Stomach smooth muscle (tissue), 2 donors: ENCODE measurements around the gene CDCA4.

Source experiments
- H3K27ac ChIP-seq: one replicate; pipeline ENCODE4 v1.7.0; 2013; ENCODE audit warnings: mild to moderate bottlenecking, low read length, inconsistent platforms
- H3K27me3 ChIP-seq, 2 donors: one replicate each; pipeline ENCODE4 v1.7.0; 2013; ENCODE audit warnings: low read length in 2 of 2; ENCODE audit not compliant: insufficient read depth in 2 of 2, control insufficient read depth in 1 of 2
- H3K36me3 ChIP-seq, 2 donors: one replicate each; pipeline ENCODE4 v1.7.0; 2013; ENCODE audit warnings: low read length in 2 of 2; ENCODE audit not compliant: control insufficient read depth in 2 of 2, insufficient read depth in 2 of 2
- H3K4me1 ChIP-seq: one replicate; pipeline ENCODE4 v1.7.0; 2013; ENCODE audit warnings: low read length; ENCODE audit not compliant: control insufficient read depth, insufficient read depth
- H3K4me3 ChIP-seq, 2 donors: one replicate each; pipeline ENCODE4 v1.7.0; 2013; ENCODE audit warnings: low read length in 2 of 2
- H3K9ac ChIP-seq, 2 donors: one replicate each; pipeline ENCODE4 v1.7.0; 2013; ENCODE audit warnings: low read length in 2 of 2, mild to moderate bottlenecking in 1 of 2
- H3K9me3 ChIP-seq, 2 donors: one replicate each; pipeline ENCODE4 v1.7.0; 2013; ENCODE audit warnings: low read length in 2 of 2; ENCODE audit not compliant: control insufficient read depth in 2 of 2
- donor health status: healthy.
- donor health status: Pancreatic carcinoma.

The CDCA4 gene

DNA sequence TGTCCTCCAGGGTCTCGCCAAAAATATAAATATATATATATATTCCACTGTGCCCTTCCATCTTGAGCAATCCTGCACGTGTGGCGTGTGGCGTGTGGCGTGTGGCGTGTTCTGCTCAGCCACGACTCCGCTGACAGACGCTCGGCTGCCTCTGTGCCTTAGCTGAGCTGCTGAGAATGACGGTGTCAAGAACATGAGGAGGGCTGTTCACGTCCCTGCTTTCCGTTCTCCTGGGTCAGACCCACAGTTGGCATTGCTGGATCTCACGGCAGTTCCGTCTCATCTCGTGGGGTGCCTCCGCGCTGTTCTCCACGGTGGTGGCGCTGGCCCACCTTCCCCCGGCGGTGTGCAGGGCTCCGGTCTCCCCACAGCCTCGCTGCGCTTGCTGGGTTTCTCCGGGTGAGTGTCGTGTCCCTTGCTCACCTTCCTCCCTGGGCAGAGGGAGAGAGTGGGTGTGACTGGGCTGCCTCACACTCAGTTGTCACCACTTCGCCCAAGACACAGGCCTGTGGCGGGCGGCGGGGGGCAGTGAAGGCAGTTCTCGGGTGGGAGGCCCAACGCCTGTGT is 34.9 kb upstream of the CDCA4 start:
- no peaks in the 10 kb centered on the region for H3K9me3 ChIP-seq
- H3K36me3 ChIP-seq: no peaks in the 10 kb centered on the region
- peaks cover 11% of the 10 kb centered on the region for H3K4me1 ChIP-seq
- no peak overlapping the region for H3K4me3 ChIP-seq
- H3K27ac ChIP-seq: no peak overlapping the region
- no peaks in the 10 kb centered on the region for H3K27me3 ChIP-seq
- no peak overlapping the region for H3K9ac ChIP-seq

DNA sequence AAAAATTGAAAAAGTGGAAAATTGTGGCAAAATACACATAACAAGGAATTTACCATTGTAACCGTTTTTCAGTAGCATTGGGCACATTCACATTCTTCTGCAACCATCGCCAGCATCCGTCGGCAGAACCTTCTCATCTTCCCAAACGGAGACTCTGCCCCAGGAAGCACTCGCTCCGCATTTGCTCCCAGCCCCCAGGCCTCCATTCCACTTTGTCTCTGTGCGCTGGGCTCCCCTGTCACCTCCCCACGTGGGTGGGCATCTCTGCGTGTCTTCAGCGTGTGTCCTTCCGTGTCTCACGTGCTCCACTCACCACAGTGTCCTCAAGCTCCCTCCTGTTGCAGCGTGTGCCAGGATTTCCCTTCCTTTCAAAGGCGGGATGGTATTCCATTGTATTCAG is 34.5 kb upstream of the CDCA4 start:
- H3K36me3 ChIP-seq: no peaks in the 10 kb centered on the region
- no peak overlapping the region for H3K9ac ChIP-seq
- no peak overlapping the region for H3K4me3 ChIP-seq
- H3K27ac ChIP-seq: no peak overlapping the region
- peaks cover 7% of the 10 kb centered on the region for H3K4me1 ChIP-seq
- H3K9me3 ChIP-seq: no peaks in the 10 kb centered on the region
- H3K27me3 ChIP-seq: no peaks in the 10 kb centered on the region

DNA sequence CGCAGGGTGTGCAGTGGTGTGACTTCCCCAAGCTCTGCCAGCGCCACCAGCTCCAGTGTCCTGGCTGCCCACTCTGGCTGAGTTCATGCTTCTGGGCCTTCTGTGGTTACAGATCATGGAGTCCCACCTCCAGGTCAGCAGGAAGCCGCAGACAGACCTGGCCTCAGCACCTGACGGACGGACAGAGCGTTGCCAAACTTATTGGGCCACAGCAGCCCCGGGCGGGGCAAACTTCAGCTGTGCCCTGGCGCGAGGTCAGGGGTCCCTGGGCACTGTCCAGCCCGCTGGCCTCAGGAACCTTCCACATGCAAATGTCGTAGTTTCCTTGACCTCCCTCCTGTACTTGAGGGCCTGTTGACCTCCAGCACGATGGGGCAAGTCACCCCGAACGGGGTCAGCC is 33.1 kb upstream of the CDCA4 start:
- H3K4me1 ChIP-seq: peaks cover 5% of the 10 kb centered on the region
- H3K36me3 ChIP-seq: no peaks in the 10 kb centered on the region
- H3K27me3 ChIP-seq: no peaks in the 10 kb centered on the region
- no peaks in the 10 kb centered on the region for H3K9me3 ChIP-seq
- H3K9ac ChIP-seq: no peak overlapping the region
- H3K27ac ChIP-seq: no peak overlapping the region
- no peak overlapping the region for H3K4me3 ChIP-seq

DNA sequence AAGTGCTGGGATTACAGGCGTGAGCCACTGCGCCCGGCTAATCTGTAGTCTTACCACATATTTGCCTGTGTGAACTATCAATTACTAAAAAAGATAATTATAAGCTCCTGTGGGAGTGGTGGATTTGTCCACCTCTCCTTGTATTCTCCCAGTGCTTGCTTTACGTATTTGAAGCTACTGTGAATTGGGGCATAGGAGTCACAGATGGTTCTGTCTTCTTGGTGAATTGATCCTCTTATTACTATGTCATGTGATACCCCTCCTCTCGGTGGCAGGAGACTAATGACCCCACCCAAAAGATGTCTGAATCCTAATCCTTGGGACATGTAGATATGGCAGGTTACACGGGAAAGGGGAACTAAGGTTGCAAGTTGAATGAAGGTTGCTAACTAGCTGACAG is 32.5 kb upstream of the CDCA4 start:
- Histone ChIP-seq H3K9me3 (no peaks in the 10 kb centered on the region), H3K4me3 (no peak overlapping the region), H3K9ac (no peak overlapping the region), H3K4me1 (no peaks in the 10 kb centered on the region), H3K27ac (no peak overlapping the region), H3K27me3 (no peaks in the 10 kb centered on the region), H3K36me3 (no peaks in the 10 kb centered on the region)

DNA sequence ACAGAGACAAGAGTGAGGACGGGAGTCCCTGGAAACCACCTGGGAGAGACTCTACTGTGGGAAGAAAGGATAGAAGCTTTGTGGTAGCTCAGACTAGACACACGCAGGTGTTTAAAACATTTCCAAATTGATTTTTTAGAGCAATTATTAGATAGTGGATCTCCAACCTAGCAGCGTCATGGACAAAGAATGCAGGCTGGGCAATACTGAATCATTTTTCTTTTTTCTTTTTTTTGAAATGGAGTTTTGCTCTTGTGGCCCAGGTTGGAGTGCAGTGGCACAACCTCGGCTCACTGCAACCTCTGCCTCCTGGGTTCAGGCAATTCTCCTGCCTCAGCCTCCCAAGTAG is 31.2 kb upstream of the CDCA4 start:
- H3K36me3 ChIP-seq: no peaks in the 10 kb centered on the region
- H3K4me1 ChIP-seq: no peaks in the 10 kb centered on the region
- H3K4me3 ChIP-seq: no peak overlapping the region
- no peaks in the 10 kb centered on the region for H3K27me3 ChIP-seq
- no peaks in the 10 kb centered on the region for H3K9me3 ChIP-seq
- no peak overlapping the region for H3K27ac ChIP-seq
- H3K9ac ChIP-seq: no peak overlapping the region

DNA sequence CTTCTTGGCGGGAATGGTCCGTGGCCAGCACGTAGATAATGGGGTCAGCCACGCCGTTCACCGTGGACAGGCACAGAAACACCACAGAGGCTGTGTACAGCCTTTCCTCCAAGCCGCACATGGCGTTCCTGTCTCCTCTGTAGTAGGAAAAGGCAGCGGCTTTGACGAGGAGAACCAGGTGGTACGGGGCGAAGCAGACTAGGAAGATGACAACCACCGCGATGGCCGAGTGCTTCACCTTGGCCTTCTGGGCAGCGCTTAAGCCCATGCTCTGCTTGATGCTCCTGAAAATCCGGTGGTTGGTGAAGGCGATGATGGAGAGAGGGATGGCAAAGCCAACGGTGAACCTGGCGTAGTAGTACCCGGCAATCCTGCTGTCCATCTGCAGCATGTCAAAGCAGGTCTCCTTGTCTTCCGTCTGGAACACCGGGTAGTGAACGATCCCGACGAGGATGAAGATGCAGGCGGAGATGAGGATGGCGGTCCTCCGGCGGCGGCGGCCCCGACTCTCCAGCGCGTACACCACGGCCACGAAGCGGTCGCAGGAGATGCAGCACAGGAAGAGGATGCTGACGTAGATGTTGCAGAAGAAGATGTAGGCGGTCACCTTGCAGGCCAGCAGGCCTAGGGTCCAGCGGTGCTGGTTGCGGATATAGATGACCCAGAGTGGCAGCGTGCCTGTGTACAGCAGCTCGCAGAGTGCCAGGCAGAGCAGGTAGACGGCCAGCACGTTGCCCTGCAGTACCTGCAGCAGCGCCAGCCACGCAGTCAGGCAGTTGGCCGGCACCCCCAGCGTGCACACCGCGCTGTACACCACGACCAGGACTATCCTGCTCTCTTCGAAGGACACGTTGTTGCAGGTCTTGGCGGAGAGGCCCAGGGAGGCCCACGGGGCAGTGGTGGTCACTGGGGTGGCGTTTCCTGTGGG is 30.6 kb upstream of the CDCA4 start:
- Histone ChIP-seq H3K9ac (no peak overlapping the region), H3K4me1 (no peaks in the 10 kb centered on the region), H3K9me3 (no peaks in the 10 kb centered on the region), H3K4me3 (no peak overlapping the region), H3K27me3 (no peaks in the 10 kb centered on the region), H3K36me3 (no peaks in the 10 kb centered on the region), H3K27ac (no peak overlapping the region)

DNA sequence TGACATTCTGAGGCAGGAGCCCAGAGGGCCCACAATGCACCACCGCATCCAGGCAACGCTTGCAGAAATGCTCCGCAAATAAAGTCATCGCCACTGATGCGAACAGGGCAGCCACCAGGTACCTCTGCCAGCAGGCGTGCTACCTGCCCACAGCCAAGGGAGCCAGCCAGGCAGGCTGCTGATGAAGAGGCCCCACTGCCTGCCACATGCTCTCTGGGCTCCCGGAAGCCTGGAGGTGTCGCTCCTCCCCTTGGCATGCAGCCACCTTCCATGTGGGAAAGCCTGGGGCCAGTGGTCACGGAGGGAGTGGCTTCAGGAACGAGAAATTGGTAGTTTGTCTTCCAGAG is 29.6 kb upstream of the CDCA4 start:
- no peaks in the 10 kb centered on the region for H3K9me3 ChIP-seq
- no peaks in the 10 kb centered on the region for H3K36me3 ChIP-seq
- H3K27me3 ChIP-seq: no peaks in the 10 kb centered on the region
- no peak overlapping the region for H3K4me3 ChIP-seq
- no peak overlapping the region for H3K27ac ChIP-seq
- H3K9ac ChIP-seq: no peak overlapping the region
- H3K4me1 ChIP-seq: peaks cover 4% of the 10 kb centered on the region

DNA sequence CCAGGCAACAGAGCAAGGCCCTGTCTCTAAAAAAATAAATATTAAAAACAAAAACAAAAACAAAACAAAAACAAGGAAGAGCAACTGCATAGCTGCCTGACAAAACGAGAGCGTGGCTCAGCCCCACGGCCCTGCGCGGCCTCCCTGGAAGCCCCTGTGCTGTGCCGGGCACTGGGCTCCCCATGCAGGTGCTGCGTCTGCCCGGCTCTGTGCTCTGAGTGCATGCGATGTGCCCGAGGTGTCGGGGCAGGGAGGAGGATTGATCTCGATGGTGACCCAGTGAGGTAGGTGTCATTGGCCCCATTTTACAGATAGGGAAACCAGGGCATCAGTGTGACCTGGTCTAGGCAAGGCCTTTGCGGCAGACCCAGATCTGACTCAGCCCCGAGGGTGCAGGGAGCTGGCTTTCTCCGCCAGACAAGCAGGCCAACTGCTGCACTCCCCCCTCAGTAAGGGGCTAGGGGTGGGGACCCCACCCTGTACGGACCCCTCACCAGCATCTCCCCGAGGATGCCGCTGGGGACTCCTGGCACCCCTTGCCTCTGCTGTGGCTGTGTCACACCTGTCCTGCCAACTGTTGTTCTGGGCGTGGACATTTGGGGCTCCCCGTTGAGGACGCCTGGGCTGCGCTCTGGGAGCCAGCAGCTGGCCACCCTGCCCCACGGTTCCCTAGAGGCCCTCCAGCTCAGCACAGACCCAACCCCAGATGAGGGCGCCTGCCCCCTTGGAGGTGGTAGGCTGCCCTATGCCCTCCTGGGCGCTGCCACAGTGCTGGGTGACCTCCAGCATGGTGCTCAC is 29.1 kb upstream of the CDCA4 start:
- no peak overlapping the region for H3K4me3 ChIP-seq
- H3K27ac ChIP-seq: no peak overlapping the region
- H3K36me3 ChIP-seq: no peaks in the 10 kb centered on the region
- no peak overlapping the region for H3K9ac ChIP-seq
- H3K4me1 ChIP-seq: peaks cover 6% of the 10 kb centered on the region
- H3K9me3 ChIP-seq: no peaks in the 10 kb centered on the region
- H3K27me3 ChIP-seq: no peaks in the 10 kb centered on the region

DNA sequence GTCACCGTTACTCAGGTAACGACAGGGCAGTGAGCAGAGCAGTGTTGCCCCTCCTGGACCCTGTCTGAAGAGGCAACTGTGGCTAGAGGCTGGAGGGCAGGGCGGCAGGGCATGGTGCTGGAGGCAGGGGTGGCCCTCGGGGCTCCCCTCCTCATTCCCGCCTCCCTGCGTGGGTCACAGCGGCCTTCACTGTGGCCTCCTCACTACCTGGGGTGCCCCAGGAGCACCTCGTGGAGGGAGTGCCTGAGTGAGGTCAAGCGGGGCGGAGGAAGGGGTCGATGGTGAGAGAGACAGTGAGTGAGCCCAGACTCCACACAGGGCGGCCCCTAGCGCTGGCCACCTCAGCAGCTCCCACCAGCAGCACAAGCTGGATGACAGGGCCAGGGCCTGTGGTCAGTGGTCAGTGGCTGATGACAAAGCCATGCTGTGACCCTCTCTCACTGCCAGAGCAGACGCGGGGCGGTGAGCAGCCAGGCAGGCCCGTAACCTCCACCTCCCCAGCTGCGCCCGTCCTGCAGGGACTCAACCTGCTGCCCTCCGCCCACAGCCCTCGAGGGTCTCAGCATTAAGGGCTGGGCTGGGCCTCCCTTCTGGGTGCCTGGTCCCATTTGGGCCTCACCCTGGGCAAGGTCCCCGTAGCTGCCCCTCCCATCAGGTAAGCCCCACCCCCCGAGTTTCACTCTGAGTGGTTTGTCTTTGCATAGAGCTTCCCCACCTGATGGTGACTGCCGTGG is 26.6 kb upstream of the CDCA4 start:
- Histone ChIP-seq H3K4me3 (no peak overlapping the region), H3K9ac (no peak overlapping the region), H3K4me1 (peaks cover 6% of the 10 kb centered on the region), H3K27ac (no peak overlapping the region), H3K9me3 (no peaks in the 10 kb centered on the region), H3K36me3 (no peaks in the 10 kb centered on the region), H3K27me3 (no peaks in the 10 kb centered on the region)

DNA sequence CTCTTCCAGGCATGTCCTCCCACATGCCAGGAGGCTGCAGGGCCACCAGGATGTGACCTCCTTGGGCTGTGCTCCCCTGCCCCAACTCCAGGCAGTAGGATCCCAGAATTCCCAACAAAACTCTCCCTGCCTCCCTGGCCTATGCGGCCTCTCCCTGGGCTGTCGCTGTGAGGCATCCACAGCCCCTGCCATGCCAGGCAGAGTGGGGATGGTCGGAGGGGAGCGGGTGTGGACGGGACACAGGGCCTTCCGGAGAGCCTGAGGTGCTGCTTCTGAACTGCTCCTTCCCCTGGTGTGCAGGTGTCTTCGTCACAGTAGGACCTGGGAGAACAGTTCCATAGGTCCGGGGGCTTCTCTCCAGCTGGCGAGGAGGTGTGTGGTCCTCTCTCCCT is 26.0 kb upstream of the CDCA4 start:
- Histone ChIP-seq H3K27me3 (peaks cover 0 to 2% of the 10 kb centered on the region in 2 donors), H3K9me3 (no peaks in the 10 kb centered on the region), H3K9ac (no peak overlapping the region), H3K27ac (no peak overlapping the region), H3K4me1 (peaks cover 6% of the 10 kb centered on the region), H3K4me3 (no peak overlapping the region), H3K36me3 (no peaks in the 10 kb centered on the region)
